Panc1 (cell line): ENCODE data around the gene CEBPB.

ENCODE experiments used
- POLR2AphosphoS5 ChIP-seq: IDR thresholded peaks from 2 replicates; pipeline ENCODE4 v1.6.1; 2012; ENCODE audit warnings: mild to moderate bottlenecking, low read depth, low read length, moderate library complexity
- TF ChIP-seq, protein P1 (sequence below): fragments of 450-650 bp; IDR thresholded peaks from 2 replicates; pipeline ENCODE4 v1.5.1; 2017; ENCODE audit warnings: mild to moderate bottlenecking
- TF ChIP-seq, protein P2 (sequence below), 2 experiments: IDR thresholded peaks; 2 replicates each; pipeline ENCODE4 v1.6.1; 2011 to 2012; ENCODE audit warnings: low read depth in 2 of 2, control low read depth in 1 of 2, low read length in 1 of 2, mild to moderate bottlenecking in 1 of 2, moderate library complexity in 1 of 2; ENCODE audit not compliant: insufficient read depth in 1 of 2

DNA sequence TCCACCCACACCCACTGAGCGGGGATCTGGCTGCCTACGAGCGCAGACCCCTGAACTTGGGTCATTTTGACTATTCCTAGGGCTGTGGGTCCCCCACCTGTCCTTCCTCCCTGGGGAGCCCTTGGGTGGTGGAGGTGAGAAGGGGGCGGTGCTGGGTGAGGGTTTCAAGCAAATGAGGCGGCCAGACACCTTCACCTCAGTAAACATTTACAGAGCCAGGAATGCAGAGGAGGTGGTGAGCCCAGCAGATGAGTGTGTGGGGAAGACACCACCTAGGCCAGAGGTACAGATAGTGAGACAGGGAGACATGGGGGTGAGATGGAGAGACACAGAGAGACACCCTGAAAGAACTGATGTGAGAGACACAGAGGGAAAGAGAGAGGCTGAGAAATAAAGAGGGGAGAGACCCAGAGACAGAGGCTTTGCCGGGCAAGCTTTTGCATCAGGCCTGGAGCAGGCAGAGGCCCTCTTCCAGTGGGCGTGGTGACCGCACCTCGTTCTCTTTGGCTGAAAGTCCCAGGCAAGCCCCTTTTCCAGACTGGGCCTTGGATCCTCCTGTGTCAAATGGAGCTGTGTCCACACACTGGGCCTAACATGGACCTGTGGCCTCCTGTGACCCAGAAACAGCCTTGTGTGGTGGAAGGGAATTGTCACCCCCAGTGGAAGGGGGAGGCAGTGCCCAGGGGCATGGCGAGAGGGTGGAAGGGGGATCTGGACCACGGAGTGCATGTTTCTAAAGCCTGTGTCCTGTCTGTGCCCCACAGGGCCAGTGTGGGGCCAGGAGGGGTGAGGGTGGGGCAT is 29.7 kb downstream of the CEBPB start:
- TF ChIP-seq, protein P1, sequence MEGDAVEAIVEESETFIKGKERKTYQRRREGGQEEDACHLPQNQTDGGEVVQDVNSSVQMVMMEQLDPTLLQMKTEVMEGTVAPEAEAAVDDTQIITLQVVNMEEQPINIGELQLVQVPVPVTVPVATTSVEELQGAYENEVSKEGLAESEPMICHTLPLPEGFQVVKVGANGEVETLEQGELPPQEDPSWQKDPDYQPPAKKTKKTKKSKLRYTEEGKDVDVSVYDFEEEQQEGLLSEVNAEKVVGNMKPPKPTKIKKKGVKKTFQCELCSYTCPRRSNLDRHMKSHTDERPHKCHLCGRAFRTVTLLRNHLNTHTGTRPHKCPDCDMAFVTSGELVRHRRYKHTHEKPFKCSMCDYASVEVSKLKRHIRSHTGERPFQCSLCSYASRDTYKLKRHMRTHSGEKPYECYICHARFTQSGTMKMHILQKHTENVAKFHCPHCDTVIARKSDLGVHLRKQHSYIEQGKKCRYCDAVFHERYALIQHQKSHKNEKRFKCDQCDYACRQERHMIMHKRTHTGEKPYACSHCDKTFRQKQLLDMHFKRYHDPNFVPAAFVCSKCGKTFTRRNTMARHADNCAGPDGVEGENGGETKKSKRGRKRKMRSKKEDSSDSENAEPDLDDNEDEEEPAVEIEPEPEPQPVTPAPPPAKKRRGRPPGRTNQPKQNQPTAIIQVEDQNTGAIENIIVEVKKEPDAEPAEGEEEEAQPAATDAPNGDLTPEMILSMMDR = no peak
- TF ChIP-seq, protein P2, sequence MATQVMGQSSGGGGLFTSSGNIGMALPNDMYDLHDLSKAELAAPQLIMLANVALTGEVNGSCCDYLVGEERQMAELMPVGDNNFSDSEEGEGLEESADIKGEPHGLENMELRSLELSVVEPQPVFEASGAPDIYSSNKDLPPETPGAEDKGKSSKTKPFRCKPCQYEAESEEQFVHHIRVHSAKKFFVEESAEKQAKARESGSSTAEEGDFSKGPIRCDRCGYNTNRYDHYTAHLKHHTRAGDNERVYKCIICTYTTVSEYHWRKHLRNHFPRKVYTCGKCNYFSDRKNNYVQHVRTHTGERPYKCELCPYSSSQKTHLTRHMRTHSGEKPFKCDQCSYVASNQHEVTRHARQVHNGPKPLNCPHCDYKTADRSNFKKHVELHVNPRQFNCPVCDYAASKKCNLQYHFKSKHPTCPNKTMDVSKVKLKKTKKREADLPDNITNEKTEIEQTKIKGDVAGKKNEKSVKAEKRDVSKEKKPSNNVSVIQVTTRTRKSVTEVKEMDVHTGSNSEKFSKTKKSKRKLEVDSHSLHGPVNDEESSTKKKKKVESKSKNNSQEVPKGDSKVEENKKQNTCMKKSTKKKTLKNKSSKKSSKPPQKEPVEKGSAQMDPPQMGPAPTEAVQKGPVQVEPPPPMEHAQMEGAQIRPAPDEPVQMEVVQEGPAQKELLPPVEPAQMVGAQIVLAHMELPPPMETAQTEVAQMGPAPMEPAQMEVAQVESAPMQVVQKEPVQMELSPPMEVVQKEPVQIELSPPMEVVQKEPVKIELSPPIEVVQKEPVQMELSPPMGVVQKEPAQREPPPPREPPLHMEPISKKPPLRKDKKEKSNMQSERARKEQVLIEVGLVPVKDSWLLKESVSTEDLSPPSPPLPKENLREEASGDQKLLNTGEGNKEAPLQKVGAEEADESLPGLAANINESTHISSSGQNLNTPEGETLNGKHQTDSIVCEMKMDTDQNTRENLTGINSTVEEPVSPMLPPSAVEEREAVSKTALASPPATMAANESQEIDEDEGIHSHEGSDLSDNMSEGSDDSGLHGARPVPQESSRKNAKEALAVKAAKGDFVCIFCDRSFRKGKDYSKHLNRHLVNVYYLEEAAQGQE (IDR thresholded peaks at IDR 0.05; ENCODE audit: insufficient read depth in 1 of 2, low read depth in 2 of 2, low read length in 1 of 2) = no peak
- no peak for TF ChIP-seq POLR2AphosphoS5
